Lower leg skin (tissue), 4 donors: ENCODE results near the gene MTCH2. TPM values are rescaled to one million over a fixed set of nuclear protein-coding genes. Genes with fewer than 3 reads are reported as not detected.
"Not testable (repeated sequence)": the region's sequence is repeated elsewhere in the genome, so short reads cannot be mapped to it uniquely, and the experiment has no call there.

Source experiments
- DNase-seq, 2 donors: peaks; one replicate each; pipeline ENCODE4 v3.0.0-alpha.2; 2019; ENCODE audit warnings: low spot score in 2 of 2
- H3K4me3 ChIP-seq: fragments of 200-600 bp; sonication (generic); 2 replicates; pipeline ENCODE4 v1.5.1; 2017; ENCODE audit warnings: mild to moderate bottlenecking, low read depth; ENCODE audit not compliant: poor library complexity, severe bottlenecking
- CTCF ChIP-seq, 3 donors: fragments of 450-650 bp; IDR thresholded peaks; one replicate each; pipeline ENCODE4 v1.5.1; 2016; ENCODE audit warnings: antibody characterized with exemption in 3 of 3, mild to moderate bottlenecking in 3 of 3, moderate library complexity in 2 of 3
- POLR2A ChIP-seq, 2 donors: fragments of 450-650 bp; IDR thresholded peaks; one replicate each; pipeline ENCODE4 v1.6.1; 2016 to 2017; ENCODE audit warnings: antibody characterized with exemption in 2 of 2, mild to moderate bottlenecking in 1 of 2, moderate library complexity in 1 of 2
- WGBS, 2 donors: methylation state at CpG; one replicate each; pipeline ENCODE4 v1.1.5; 2018; 5-methylcytosine and 5-hydroxymethylcytosine counted together
- intact Hi-C: fragments of 100-400 bp; cut with DNase I; formaldehyde crosslinking; loops from one replicate; pipeline ENCODE4 v1.15.0; 2023; ENCODE audit warnings: low total_unique reads
- total RNA-seq, 4 donors: library from RNA; depleted of rRNA; stranded (reverse); fragments of >200 nt; gene quantifications; one replicate each; pipeline ENCODE4 v1.1.0, GENCODE V29; 2016

Gene MTCH2
- total RNA-seq, 4 donors from 2014 or later = 24.1 to 64.6 (median 40.6) TPM

- 88 to 94% methylated on average over 2 of the region's 2 CpGs for WGBS, 2 donors
- DNase-seq = no peak
- H3K4me3 ChIP-seq = no peak overlapping the region
- no peak for TF ChIP-seq POLR2A (IDR thresholded peaks at IDR 0.05)
- no peak for TF ChIP-seq CTCF (IDR thresholded peaks at IDR 0.05)
- intact Hi-C loops = no loop called here
These were observed 33.5 kb upstream of the MTCH2 start for GRCh38 chr11:47675851-47676250.

- H3K4me3 ChIP-seq = no peak overlapping the region
- 92 to 93% methylated on average over 5 of the region's 5 CpGs for WGBS, 2 donors
- no peak for TF ChIP-seq POLR2A (IDR thresholded peaks at IDR 0.05)
- no peak for TF ChIP-seq CTCF (IDR thresholded peaks at IDR 0.05)
- no peak for DNase-seq
- intact Hi-C loops = no loop called here
These were observed 29.9 kb upstream of the MTCH2 start for GRCh38 chr11:47672283-47672730.

- intact Hi-C loops = no loop called here
- no peak for DNase-seq
- TF ChIP-seq CTCF (IDR thresholded peaks at IDR 0.05) (no peak), POLR2A (IDR thresholded peaks at IDR 0.05) (no peak)
- 92 to 94% methylated on average over 6 of the region's 6 CpGs for WGBS, 2 donors
- H3K4me3 ChIP-seq = no peak overlapping the region
These were observed 27.5 kb upstream of the MTCH2 start for GRCh38 chr11:47669856-47670255.

GRCh38 chr11:47668665-47669064 lies 26.3 kb upstream of the MTCH2 start:
- no peak overlapping the region for H3K4me3 ChIP-seq
- DNase-seq = no peak
- TF ChIP-seq POLR2A (IDR thresholded peaks at IDR 0.05) = no peak
- TF ChIP-seq CTCF (IDR thresholded peaks at IDR 0.05) = no peak
- intact Hi-C loops = no loop called here

GRCh38 chr11:47667555-47667954 lies 25.2 kb upstream of the MTCH2 start:
- no peak overlapping the region for H3K4me3 ChIP-seq
- no peak for DNase-seq
- 80 to 87% methylated on average over 2 of the region's 2 CpGs for WGBS, 2 donors
- intact Hi-C loops = no loop called here
- no peak for TF ChIP-seq POLR2A (IDR thresholded peaks at IDR 0.05)
- no peak for TF ChIP-seq CTCF (IDR thresholded peaks at IDR 0.05)

- 84 to 93% methylated on average over 4 of the region's 4 CpGs for WGBS, 2 donors
These were observed 24.8 kb upstream of the MTCH2 start for GRCh38 chr11:47667135-47667534.

GRCh38 chr11:47664936-47665335 lies 22.6 kb upstream of the MTCH2 start:
- 86 to 94% methylated on average over 4 of the region's 4 CpGs for WGBS, 2 donors
- DNase-seq, intact Hi-C loops, H3K4me3 ChIP-seq: not testable (repeated sequence)

More at GRCh38 chr11:47667135-47667534, 24.8 kb upstream of the MTCH2 start:
- intact Hi-C loops = no loop called here
- H3K4me3 ChIP-seq = no peak overlapping the region
- DNase-seq = no peak
- TF ChIP-seq CTCF (IDR thresholded peaks at IDR 0.05) (no peak), POLR2A (IDR thresholded peaks at IDR 0.05) (no peak)
